ENCODE results near the gene AP4B1.

AP4B1 gene

DNA sequence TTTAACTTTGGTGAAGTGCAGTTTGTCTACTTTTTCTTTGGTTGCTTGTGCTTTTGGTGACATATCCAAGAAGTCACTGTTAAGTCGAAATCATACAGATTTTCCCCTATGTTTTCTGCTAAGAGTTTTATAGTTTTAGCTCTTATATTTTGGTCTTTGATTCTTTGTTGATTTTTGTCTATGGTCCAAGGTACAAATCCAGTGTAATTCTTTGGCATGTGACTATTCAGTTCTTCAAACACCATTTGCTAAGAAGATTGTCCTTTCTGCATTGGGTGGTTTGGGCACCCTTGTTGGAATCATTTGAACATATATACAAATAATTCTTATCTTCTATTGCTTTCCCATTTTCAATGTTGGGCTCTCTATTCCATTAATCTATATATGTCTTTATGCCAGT is 40.7 kb upstream of the AP4B1 start:
- DNase-seq (ENCODE audit: low read depth, low spot score): no peak
- Histone ChIP-seq H3K9ac (ENCODE audit: insufficient read length) (no peak overlapping the region), H3K36me3 (ENCODE audit: insufficient read depth, low read length) (peaks cover 58% of the 10 kb centered on the region), H3K9me3 (ENCODE audit: low read depth, low read length) (peaks cover 11% of the 10 kb centered on the region; the same call in 1 of the 2 replicates), H3K4me3 (no peak overlapping the region), H3K27ac (no peak overlapping the region)
- no peak for TF ChIP-seq EZH2 (IDR thresholded peaks at IDR 0.05)
- no peak for TF ChIP-seq FOXP2 (optimal IDR thresholded peaks at IDR 0.05; ENCODE audit: control extremely low read depth, extremely low read length, insufficient read depth)
- no peak for TF ChIP-seq POLR2AphosphoS5 (IDR thresholded peaks at IDR 0.05; ENCODE audit: borderline replicate concordance, low read depth, low read length)

DNA sequence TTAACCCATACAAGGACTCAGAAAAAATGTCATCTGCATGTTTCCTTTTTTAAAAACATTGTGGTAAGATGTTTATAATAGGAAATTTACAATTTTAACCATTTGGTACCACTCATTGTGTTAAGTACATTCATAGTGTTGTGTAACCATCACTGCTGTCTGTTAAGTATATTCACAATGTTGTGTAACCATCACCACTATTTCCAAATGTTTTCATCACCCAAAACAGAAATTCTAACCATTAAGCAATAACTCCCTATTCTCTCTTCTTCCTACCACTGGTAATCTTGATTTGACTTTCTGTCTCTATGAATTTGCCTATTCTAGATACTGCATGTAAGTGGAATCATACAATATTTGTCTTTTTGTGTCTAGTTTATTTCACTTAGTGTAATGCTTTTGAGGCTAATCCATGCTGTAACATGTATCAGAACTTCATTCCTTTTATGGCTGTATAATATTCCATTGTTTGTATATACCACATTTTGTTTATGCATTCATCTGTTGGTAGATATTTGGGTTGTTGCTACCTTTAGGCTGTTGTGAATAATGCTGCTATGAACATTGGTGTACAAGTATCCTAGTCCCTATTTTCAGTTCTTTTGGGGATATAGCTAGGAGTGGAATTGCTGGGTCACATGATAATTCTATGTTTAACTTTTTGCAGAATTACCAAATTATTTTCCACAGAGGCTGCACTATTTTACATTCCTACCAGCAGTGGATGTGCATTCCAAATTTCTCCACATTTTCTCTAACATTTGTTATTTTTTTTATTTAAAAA is 38.6 kb upstream of the AP4B1 start:
- Histone ChIP-seq H3K27ac (no peak overlapping the region), H3K9me3 (ENCODE audit: low read depth, low read length) (peaks cover 11% of the 10 kb centered on the region; the same call in 1 of the 2 replicates), H3K4me3 (no peak overlapping the region), H3K9ac (ENCODE audit: insufficient read length) (no peak overlapping the region), H3K36me3 (ENCODE audit: insufficient read depth, low read length) (peaks cover 57% of the 10 kb centered on the region)
- TF ChIP-seq FOXP2 (optimal IDR thresholded peaks at IDR 0.05; ENCODE audit: control extremely low read depth, extremely low read length, insufficient read depth): no peak
- no peak for TF ChIP-seq POLR2AphosphoS5 (IDR thresholded peaks at IDR 0.05; ENCODE audit: borderline replicate concordance, low read depth, low read length)
- no peak for TF ChIP-seq EZH2 (IDR thresholded peaks at IDR 0.05)
- DNase-seq (ENCODE audit: low read depth, low spot score): no peak

DNA sequence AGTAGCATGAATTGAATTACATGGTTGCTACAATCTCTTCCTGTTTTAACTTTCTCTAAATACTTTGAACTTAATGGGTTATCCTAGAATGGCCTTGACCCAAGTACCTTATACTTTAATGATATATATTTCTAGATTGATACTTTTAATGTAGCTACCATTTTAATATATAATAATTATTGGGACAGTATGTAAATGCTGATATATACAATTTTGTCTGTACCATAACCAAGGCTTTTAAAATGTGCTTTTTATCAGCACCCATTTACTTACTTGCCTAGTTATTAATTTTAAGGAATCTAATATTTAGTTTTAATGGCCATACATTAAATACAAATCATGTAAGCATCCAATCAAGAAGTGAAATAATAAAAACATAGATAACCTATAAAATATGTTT is 37.9 kb upstream of the AP4B1 start:
- H3K4me3 ChIP-seq: no peak overlapping the region
- peaks cover 11% of the 10 kb centered on the region; the same call in 1 of the 2 replicates for H3K9me3 ChIP-seq (ENCODE audit: low read depth, low read length)
- TF ChIP-seq POLR2AphosphoS5 (IDR thresholded peaks at IDR 0.05; ENCODE audit: borderline replicate concordance, low read depth, low read length): no peak
- TF ChIP-seq EZH2 (IDR thresholded peaks at IDR 0.05): no peak
- TF ChIP-seq FOXP2 (optimal IDR thresholded peaks at IDR 0.05; ENCODE audit: control extremely low read depth, extremely low read length, insufficient read depth): no peak
- peaks cover 57% of the 10 kb centered on the region for H3K36me3 ChIP-seq (ENCODE audit: insufficient read depth, low read length)
- H3K27ac ChIP-seq: no peak overlapping the region
- no peak for DNase-seq (ENCODE audit: low read depth, low spot score)
- H3K9ac ChIP-seq (ENCODE audit: insufficient read length): no peak overlapping the region

- TF ChIP-seq FOXP2 (optimal IDR thresholded peaks at IDR 0.05; ENCODE audit: control extremely low read depth, extremely low read length, insufficient read depth) (no peak), POLR2AphosphoS5 (IDR thresholded peaks at IDR 0.05; ENCODE audit: borderline replicate concordance, low read depth, low read length) (no peak), EZH2 (IDR thresholded peaks at IDR 0.05) (no peak)
- 0 out of 2 replicates have a peak overlapping the region, but pooled peaks have one; percentile 21 for H3K27ac ChIP-seq
- peaks cover 57% of the 10 kb centered on the region for H3K36me3 ChIP-seq (ENCODE audit: insufficient read depth, low read length)
- no peak overlapping the region for H3K4me3 ChIP-seq
- no peak for DNase-seq (ENCODE audit: low read depth, low spot score)
- H3K9ac ChIP-seq (ENCODE audit: insufficient read length): no peak overlapping the region
- peaks cover 11% of the 10 kb centered on the region; the same call in 1 of the 2 replicates for H3K9me3 ChIP-seq (ENCODE audit: low read depth, low read length)
These were observed 36.6 kb upstream of the AP4B1 start for GRCh38 chr1:113941245-113941559.

DNA sequence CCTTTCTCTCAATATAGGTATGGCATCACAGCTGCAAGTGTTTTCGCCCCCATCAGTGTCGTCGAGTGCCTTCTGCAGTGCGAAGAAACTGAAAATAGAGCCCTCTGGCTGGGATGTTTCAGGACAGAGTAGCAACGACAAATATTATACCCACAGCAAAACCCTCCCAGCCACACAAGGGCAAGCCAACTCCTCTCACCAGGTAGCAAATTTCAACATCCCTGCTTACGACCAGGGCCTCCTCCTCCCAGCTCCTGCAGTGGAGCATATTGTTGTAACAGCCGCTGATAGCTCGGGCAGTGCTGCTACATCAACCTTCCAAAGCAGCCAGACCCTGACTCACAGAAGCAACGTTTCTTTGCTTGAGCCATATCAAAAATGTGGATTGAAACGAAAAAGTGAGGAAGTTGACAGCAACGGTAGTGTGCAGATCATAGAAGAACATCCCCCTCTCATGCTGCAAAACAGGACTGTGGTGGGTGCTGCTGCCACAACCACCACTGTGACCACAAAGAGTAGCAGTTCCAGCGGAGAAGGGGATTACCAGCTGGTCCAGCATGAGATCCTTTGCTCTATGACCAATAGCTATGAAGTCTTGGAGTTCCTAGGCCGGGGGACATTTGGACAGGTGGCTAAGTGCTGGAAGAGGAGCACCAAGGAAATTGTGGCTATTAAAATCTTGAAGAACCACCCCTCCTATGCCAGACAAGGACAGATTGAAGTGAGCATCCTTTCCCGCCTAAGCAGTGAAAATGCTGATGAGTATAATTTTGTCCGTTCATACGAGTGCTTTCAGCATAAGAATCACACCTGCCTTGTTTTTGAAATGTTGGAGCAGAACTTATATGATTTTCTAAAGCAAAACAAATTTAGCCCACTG is 36.0 kb upstream of the AP4B1 start:
- no peak for TF ChIP-seq FOXP2 (optimal IDR thresholded peaks at IDR 0.05; ENCODE audit: control extremely low read depth, extremely low read length, insufficient read depth)
- no peak for TF ChIP-seq EZH2 (IDR thresholded peaks at IDR 0.05)
- no peak for TF ChIP-seq POLR2AphosphoS5 (IDR thresholded peaks at IDR 0.05; ENCODE audit: borderline replicate concordance, low read depth, low read length)
- Histone ChIP-seq H3K36me3 (ENCODE audit: insufficient read depth, low read length) (peaks cover 52% of the 10 kb centered on the region), H3K9ac (ENCODE audit: insufficient read length) (no peak overlapping the region), H3K4me3 (no peak overlapping the region), H3K27ac (peak overlapping the region; percentile 81), H3K9me3 (ENCODE audit: low read depth, low read length) (peaks cover 11% of the 10 kb centered on the region; the same call in 1 of the 2 replicates)
- DNase-seq (ENCODE audit: low read depth, low spot score): no peak

DNA sequence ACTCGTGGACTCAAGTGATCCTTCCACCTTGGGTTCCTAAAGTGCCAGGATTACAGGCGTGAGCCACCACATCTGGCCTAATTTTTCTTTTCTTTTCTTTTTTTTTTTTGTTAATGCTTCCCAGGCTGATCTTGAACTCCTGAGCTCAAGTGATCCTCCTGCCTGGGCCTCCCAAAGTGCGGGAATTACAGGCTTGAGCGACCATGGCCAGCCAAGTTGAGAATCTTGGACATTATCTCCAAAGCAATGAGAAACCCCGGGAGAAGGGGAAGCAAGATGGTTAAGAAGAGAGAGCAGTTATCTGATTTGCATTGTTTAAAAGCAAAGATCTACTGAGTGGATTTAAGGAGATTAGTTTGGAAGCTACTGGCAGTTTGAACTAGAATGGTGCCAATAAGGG is 33.6 kb upstream of the AP4B1 start:
- H3K9ac ChIP-seq (ENCODE audit: insufficient read length): no peak overlapping the region
- TF ChIP-seq FOXP2 (optimal IDR thresholded peaks at IDR 0.05; ENCODE audit: control extremely low read depth, extremely low read length, insufficient read depth) (no peak), POLR2AphosphoS5 (IDR thresholded peaks at IDR 0.05; ENCODE audit: borderline replicate concordance, low read depth, low read length) (no peak), EZH2 (IDR thresholded peaks at IDR 0.05) (no peak)
- H3K4me3 ChIP-seq: no peak overlapping the region
- peaks cover 46% of the 10 kb centered on the region for H3K36me3 ChIP-seq (ENCODE audit: insufficient read depth, low read length)
- no peak for DNase-seq (ENCODE audit: low read depth, low spot score)
- no peaks in the 10 kb centered on the region for H3K9me3 ChIP-seq (ENCODE audit: low read depth, low read length)
- peak overlapping the region; percentile 40; the same call in 1 of the 2 replicates for H3K27ac ChIP-seq

GRCh38 chr1:113937146-113937545 is 32.5 kb upstream of the AP4B1 start:
- no peaks in the 10 kb centered on the region for H3K9me3 ChIP-seq (ENCODE audit: low read depth, low read length)
- DNase-seq (ENCODE audit: low read depth, low spot score): no peak
- no peak overlapping the region for H3K4me3 ChIP-seq
- peaks cover 37% of the 10 kb centered on the region for H3K36me3 ChIP-seq (ENCODE audit: insufficient read depth, low read length)
- TF ChIP-seq FOXP2 (optimal IDR thresholded peaks at IDR 0.05; ENCODE audit: control extremely low read depth, extremely low read length, insufficient read depth) (no peak), POLR2AphosphoS5 (IDR thresholded peaks at IDR 0.05; ENCODE audit: borderline replicate concordance, low read depth, low read length) (no peak), EZH2 (IDR thresholded peaks at IDR 0.05) (no peak)
- peak overlapping the region; percentile 8 for H3K9ac ChIP-seq (ENCODE audit: insufficient read length)
- H3K27ac ChIP-seq: 0 out of 2 replicates have a peak overlapping the region, but pooled peaks have one; percentile 26

DNA sequence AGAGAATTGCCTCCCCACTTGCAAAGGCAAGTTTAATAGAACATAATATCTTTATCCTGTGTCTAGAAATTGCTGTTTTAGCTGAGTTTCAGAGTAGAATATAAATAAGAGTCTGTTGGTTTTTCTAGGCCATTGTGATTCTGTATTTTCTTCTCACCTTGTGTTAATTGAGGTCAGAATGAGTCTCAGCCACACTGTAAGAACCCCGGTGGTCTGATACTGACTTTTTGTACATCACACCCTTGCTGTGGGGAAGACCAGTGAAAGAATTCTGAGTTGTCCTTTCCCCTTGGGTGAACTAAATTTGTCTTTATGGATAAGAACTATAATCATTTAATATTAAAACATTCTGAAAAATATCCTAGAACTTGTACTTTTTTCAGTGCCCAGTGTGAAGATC is 31.4 kb upstream of the AP4B1 start:
- Histone ChIP-seq H3K9me3 (ENCODE audit: low read depth, low read length) (no peaks in the 10 kb centered on the region), H3K27ac (peak overlapping the region; percentile 16; the same call in 1 of the 2 replicates), H3K9ac (ENCODE audit: insufficient read length) (no peak overlapping the region), H3K36me3 (ENCODE audit: insufficient read depth, low read length) (peaks cover 29% of the 10 kb centered on the region), H3K4me3 (no peak overlapping the region)
- DNase-seq (ENCODE audit: low read depth, low spot score): no peak
- no peak for TF ChIP-seq EZH2 (IDR thresholded peaks at IDR 0.05)
- TF ChIP-seq FOXP2 (optimal IDR thresholded peaks at IDR 0.05; ENCODE audit: control extremely low read depth, extremely low read length, insufficient read depth): no peak
- no peak for TF ChIP-seq POLR2AphosphoS5 (IDR thresholded peaks at IDR 0.05; ENCODE audit: borderline replicate concordance, low read depth, low read length)
